GM19023 (cell line): Measurements from ENCODE around the gene UST.
"Not testable (repeated sequence)": the region's sequence is repeated elsewhere in the genome, so short reads cannot be mapped to it uniquely, and the experiment has no call there.

ENCODE experiments used
- ATAC-seq: cut with Tn5 transposase; IDR thresholded peaks from one replicate; pipeline ENCODE4 v1.9.1; 2021; ENCODE audit warnings: mild to moderate bottlenecking, moderate library complexity; ENCODE audit not compliant: unreplicated experiment

The UST gene

DNA sequence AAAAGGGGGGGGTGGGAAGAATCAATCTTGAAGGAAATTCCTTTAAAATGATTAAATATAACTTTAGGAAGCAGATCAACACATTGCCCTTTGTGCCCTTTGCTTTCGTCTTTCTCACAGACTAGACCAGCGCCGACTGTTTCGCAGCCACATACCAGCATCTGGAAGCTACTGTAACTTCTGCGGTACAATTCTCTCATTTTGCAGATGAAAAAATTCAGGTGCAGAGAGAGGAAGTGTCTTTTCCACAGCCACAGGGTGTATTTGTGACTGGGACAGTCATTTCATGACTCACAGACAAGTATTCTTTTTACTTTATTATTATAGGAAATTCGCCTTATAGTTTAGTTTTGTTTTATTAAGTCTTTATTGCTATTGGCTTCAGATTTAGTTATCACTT, 84.2 kb downstream of the UST start:
- no peak for ATAC-seq

DNA sequence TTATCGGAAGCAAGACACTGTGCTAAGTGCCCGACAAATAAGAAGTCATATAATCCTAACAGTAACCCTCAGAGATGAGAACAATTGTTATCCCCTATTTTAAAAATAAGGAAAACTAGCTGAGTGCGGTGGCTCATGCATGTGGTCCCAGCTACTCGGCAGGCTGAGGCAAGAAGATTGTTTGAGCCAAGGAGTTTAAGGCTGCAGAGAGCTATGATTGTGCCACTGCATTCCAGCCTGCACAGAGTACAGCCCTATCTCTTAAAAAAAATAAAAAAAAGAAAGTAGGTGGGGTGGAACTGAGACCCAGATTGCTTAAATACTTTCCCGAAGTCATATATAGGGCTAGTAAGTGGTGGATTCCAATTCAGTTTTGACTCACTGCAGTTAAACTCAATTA, 84.7 kb downstream of the UST start:
- no peak for ATAC-seq

DNA sequence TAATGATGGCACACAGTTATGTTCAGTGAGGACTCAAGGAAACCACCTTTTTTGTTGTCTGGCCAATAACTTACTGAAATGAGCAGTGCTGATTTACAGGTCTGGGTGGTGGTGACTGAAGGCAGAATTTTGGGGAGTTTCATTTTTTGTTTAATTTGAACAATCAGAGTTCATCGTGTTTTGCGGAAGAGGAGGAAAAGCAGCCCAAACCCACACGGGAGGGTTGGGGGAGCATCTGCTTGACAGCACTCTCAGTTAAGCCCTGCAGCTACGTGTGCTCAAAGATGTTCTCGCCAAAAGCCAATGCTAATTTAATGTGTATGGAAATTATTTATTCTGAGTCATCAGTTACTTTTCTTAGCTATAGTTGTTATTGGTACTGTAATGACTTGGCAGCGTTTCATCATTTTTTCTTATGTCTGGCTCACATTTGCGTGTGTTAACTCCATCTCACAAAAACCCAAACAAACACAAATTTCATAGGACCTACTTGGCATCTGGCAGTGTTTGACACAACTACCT, 89.2 kb downstream of the UST start:
- ATAC-seq, result no peak

DNA sequence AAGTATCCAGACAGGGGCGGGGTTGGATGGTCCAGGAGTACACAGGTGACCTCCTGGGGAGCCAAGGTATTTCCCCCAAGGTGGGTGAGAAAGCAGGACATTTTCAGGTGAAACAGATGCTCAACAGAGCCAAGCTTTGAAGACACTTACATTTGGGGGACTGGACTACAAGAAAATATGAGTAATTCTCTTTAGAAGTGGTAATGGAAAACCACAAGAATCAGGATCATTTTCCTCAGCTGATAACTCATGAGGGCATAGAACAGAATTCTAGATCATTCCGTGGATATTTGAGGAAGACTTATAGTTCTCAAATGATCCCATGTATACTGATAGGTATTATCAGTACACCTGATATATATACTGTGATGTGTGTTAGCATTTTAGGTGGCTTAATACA, 89.9 kb downstream of the UST start:
- no peak for ATAC-seq

DNA sequence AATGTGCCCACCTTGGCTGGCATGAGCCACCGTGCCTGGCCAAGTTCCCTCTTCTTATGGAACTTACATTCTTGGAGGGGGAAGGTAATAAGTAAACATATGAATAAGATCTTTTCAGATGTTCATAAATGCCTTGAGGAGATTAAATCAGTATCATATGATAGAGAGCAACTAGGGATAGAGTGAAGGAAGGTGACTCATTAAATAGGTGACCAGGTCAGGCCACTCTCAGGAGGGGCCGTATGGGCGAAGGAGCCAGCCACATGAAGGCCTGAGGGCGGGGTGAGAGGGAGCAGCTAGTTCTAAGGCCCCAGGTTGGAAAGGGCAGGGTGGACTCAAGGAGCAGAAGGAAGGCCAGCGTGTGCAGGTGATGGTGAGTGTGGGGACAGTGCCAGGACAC, 91.1 kb downstream of the UST start:
- ATAC-seq, result no peak

DNA sequence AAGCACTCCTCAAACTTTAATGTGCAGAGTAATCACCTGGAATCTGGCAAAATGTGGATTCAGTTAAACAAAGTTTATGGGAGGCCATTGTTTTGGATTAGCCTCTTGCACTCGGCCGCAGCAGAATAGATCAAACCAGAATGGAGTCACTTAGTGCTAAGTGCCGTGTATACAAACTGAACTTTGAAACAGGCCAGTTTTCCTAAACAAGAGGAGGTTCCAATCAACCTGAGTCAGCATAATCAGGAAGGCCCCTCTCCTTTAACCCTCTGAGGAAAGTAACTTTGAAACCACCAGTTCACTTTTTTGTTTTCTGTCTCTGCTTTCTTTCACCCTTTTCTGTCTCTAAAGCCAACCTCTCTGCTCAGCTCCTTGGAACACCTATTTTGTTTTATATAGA, 92.2 kb downstream of the UST start:
- no peak for ATAC-seq

DNA sequence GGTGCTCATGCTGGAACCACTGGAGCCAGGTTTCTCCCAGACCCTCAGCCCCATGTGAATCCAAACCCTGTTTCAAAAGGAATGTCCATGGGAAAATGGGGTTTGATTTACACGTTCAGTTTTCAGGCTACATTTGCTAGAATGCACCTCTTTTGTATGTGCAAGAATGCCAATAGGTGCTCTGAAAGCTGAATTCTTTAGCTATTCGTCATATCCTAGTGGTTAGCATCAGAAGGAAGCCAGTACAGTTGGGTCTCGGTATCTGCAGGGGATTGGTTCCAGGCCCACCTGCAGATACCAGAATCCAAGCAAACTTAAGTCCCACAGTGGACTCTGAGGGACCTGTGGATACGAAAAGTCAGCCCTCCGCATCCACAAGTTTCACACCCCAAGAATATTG, 93.4 kb downstream of the UST start:
- no peak for ATAC-seq

DNA sequence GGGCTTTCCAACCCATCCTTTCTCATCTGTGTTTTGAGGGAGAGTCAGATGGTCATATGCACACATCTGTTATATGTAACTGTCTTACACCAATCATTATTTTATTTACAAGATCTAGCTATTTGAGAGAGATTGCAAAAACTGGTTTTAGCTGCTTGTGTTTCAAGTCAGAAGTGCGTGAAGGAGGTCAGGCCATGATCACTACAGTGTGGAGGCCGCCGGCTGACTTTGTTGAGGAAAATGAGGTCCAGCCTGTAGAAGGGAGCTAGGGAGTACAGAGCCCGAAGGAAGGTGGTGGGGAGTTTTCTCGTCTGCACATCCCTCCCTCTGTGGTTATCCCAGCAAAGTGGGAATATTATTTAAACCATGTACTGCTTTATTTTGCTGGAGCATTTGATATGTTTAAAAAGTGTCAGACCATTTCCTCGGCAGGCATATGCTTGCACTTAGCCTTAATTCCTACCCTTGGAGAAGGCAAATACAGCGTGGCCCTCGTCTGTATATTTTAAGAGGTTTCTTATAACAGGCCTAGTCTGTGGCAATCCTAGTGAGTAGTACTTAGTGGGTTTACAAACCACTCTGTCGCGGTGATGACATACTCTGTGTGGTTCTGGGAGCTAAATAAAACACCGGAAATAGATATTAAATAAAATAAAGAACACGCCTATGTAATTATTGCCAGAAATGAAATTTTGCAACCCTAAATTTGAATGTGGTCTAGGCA, 95.6 kb downstream of the UST start:
- no peak for ATAC-seq

DNA sequence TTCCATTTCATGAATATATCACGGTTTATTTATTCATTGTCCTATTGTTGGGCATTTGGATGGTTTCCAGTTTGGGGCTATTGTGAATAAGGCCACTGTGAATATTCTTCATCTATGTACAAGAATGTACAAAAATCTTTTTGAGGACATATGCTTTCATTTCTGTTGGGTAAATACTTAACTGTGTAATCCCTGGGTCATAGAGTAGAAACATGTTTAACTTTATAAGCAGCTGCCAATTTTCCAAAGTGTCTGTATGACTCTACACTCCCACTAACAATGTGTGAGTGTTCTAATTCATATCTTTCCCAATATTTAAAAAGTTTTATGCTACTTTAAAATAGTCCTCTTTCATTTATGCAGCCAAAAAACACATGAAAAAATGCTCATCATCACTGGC, 98.6 kb downstream of the UST start:
- ATAC-seq, result no peak

DNA sequence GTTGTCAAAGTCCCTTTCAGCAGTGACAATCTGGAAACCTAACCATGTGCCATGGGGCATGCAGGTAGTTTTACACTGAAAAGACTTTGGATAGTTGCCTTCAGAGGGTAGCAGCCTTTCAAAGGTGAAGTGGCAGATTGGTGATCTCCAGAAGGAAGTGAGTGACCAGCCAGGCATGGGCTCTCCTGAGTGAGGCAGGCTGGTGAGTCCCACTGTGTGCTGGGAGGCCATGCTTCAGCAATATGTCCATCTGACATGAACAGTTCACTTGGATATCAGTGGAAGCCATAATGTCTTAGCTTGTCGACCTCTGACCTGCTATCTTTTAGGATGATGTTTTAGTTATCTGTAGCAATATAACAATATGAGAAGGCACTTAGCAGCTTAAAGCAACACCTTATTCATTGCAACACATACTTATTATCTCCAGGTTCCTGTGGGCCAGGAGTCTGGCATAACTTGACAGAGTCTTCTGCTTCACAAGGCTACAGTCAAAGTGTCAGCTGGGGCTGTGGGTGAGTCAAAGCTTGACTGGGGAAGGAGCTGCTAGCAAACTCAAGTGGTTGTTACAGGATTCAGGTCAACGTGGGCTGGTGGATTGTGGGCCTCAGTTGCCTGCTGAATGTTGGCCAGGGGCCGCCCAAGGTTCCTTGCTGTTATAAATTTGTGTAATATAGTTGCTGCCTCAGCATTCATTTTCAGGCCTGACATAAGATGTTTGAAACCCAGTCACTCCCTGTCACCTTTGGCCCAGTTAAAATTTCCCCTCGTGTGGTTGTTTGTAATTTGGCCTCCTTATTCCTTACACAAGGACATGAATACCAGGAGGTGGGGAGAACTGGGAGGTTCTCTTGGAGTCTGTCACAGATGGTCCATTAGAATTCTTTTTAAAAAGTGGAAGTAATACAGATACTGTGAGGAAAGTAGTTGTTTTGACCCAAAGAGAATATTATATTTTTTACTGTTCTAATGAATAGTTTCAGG, 100.2 kb downstream of the UST start:
- ATAC-seq, result no peak

DNA sequence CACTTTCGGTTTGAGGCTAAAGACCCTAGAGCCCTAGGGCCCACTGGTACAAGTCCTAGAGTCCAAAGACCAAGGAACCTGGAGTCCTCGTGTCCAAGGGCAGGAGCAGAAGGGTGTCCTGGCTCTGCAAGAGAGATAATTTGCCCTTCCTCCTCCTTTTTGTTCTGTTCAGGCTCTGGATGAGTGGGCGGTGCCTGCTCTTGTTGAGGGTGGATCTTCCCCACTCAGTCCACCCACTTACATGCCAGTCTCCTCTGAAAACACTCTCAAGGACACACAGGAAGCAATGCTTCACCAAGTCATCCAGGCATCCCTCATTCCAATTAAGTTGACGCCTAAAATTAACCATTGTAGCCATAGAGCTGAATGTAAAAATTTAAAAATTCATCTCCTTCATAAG, 102.1 kb downstream of the UST start:
- ATAC-seq, result no peak

DNA sequence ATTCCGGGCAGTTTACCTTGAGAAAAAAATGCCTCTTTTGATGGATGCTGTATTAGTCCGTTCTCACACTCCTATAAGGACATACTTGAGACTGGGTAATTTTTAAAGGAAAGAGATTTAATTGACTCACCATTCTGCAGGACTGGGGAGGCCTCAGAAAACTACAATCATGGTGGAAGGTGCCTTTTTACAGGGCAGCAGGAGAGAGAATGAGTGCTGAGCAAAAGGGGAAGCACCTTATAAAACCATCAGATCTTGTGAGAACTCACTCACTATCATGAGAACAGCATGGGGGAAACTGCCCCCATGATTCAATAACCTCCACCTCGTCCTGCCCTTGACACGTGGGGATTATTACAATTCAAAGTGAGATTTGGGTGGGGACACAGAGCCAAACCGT, 102.6 kb downstream of the UST start:
- ATAC-seq, result not testable (repeated sequence)

DNA sequence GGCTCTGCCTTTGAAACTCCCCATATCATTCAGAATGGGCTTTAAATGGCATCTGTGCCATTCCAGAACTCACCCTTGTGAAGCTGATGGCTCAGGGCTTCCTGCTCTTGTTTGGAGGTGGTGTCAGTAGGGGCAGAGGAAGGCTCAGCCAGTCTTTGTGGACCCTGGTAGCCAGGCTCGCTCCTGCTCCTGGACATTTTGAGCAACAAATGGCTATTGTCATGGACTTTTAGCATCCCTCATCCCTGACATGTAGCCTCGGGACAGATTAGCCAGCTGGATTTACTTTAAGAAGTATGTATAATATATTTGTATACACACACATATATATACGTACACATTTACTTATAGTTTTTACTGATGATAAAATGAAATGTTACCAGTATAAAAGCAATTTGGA, 104.1 kb downstream of the UST start:
- ATAC-seq, result no peak

DNA sequence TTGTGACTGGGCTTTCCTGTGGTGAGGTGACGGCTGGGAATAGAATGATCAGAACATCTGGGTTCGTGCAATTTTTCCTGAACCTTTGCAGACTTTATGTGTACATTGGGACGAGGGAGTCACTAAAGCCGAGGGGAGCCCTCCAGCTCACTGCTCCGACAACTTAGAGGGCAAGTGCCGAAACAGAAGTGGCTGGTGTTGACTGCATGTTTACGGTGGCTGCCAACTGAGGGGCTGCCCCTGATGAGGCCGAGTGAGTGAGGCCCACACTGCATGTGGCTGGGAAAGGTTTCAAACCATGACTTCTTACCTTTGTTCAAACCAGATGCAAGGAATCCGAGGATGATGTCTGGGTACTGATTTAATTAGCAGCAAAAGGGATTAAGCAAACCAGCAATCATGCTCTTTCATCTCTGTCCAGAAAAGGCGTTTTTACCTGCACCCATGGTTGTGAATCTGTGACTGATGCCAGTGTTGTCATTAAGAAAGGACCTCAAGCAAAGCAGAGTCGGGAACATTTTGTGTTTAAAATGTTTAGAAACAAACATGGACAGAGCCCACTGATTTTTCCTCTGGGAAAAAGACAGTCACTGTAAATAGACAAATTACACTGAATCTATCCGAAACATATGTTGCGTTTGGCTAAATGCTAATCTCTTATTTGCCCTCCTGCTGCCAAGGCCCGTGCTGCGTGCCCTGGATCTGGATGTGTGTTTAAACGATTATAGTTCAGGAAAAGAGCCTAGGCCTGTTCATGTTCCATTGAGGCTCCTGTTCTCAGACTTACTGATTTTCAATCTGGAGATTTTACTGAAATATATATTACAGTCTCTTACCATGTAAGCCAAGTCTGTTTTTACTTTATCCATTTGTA, 105.1 kb downstream of the UST start:
- no peak for ATAC-seq

DNA sequence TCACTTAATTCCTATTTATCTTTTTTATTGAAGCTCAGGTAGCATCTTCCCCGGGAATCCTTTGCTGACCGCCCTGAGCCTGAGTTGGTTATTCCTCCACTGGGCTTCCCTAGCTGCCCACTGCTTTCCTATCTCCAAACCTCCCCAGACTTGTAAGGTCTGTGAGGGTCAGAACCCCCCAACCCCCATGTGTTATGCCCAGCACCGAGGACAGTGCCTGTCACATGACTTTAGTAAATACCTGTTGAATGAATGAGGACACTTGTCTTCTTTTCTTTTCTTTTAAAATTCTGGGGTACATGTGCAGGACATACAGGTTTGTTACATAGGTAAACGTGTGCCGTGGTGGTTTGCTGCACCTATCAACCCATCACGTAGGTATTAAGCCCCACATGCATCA, 105.9 kb downstream of the UST start:
- ATAC-seq, result no peak

DNA sequence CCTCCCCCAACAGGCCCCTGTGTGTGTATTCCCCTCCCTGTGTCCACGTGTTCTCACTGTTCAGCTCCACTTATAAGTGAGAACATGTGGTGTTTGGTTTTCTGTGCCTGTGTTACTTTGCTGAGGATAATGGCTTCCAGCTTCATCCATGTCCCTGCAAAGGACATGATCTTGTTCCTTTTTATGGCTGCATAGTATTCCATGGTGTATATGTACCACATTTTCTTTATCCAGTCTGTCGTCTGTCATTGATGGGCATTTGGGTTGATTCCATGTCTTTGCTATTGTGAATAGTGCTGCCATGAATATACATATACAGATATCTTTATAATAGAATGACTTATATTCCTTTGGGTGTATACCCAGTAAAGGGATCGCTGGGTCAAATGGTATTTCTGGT, 106.3 kb downstream of the UST start:
- ATAC-seq, result not testable (repeated sequence)

DNA sequence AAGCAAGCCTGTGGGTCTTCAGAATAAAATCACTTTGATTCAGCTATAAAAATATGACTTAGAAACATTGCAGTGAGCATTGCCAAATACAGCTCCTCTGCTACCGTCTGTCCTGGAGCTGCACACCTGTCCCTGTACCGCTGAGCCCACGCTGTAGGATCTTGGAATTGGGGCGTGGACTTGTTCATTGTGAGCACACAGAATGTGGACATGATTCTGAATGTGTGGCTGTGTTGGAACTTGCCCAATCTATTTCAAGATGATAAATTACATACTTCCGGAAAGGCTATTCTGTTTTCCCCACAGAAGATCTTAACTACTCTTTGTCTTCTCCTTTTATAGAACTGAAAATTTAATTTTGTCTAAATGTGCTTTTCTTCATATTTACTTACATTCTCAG, 107.3 kb downstream of the UST start:
- no peak for ATAC-seq

DNA sequence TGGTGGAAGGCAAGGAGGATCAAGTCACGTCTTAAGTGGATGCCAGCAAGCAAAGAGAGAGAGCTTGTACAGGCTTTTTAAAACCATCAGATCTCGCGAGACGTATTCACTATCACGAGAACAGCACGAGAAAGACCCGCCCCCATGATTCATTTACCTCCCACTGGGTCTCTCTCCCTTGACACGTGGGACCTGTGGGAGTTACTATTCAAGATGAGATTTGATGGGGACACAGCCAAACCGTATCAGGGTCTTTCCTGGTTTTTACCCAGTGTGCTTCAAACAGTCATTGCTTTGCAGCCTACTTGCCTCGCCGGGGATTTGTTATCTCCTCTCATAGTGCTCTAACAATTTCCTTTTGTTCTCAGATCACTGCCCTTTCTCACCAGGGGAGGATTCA, 108.2 kb downstream of the UST start:
- ATAC-seq, result no peak

DNA sequence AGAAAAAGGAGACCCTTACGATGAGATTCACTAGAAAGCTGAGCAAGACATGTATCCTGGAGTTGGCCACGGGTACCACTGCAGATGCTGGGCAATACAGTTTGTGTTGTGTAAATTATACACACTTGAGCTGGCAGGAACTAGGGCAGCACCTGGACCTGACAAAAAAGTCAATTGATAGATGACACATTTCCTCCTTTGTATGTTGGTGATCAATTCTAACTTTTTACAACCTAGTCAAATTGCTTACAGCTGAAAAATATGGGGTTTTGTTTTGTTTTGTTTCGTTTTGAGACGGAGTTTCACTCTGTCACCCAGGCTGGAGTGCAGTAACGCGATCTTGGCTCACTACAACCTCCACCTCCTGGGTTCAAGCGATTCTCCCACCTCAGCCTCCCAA, 108.9 kb downstream of the UST start:
- ATAC-seq, result no peak

DNA sequence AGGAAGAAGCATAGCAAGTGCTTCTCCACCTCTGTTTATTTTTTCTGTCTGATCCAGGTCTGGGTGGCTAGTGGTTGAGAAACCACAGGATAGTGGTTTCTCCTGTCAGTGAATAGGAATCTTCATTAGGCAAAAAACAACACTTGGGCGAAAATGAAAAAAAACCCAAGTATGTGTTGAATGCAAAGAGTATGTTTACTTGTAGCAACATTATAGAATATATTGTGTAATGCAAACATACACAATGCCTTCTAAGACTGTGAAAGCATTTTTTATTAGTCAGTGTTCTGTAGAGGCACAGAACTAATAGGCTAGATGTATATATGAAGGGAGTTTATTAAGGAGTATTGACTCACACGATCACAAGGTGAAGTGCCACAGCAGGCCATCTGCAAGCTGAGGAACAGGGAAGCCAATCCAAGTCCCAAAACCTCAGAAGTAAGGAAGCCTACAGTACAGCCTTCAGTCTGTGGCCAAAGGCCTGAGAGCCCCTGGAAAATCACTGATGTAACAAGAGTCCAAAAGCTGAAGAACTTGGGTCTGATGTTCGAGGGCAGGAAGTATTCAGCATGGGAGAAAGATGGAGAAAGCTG, 111.1 kb downstream of the UST start:
- ATAC-seq, result no peak

DNA sequence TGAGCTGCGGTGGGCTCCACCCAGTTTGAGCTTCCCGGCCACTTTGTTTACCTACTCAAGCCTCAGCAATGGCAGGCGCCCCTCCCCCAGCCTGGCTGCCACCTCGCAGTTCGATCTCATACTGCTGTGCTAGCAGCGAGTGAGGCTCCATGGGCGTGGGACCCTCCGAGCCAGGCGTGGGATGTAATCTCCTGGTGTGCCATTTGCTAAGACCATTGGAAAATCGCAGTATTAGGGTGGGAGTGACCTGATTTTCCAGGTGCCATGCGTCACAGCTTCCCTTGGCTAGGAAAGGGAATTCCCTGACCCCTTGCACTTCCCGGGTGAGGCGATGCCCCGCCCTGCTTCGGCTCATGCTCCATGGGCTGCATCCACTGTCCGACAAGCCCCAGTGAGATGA, 117.3 kb downstream of the UST start:
- not testable (repeated sequence) for ATAC-seq
